A549 (cell line): ENCODE results near the gene HES4. TPM values are rescaled to one million over a fixed set of nuclear protein-coding genes. Genes with fewer than 3 reads are reported as not detected.

Experiments used
- ATAC-seq, 2 experiments: fragments of 200-7000 bp in 1 of 2; fragments of >200 bp in 1 of 2; cut with Nextera tagmentation in 1 of 2; cut with Tn5 transposase in 1 of 2; 3 replicates each; pipeline versions ENCODE4 v1.8.0 to v1.9.1; 2018 to 2020; ENCODE audit warnings: mild to moderate bottlenecking in 1 of 2, moderate library complexity in 1 of 2
- CTCF ChIA-PET: fragments of 300-600 bp; sonication (Branson Sonifier 250); formaldehyde crosslinking; extraction: SDS; loops from one replicate; lab custom pipeline; 2021; ENCODE audit warnings: antibody characterized with exemption, inconsistent platforms; lab: Yijun Ruan, JAX
- POLR2A ChIA-PET: fragments of 350-600 bp; formaldehyde crosslinking; extraction: SDS; loops from one replicate; lab custom pipeline; 2021; ENCODE audit warnings: antibody characterized with exemption, inconsistent platforms; lab: Yijun Ruan, JAX
- DNase-seq, 2 experiments: peaks; one replicate each; pipeline versions ENCODE4 v3.0.0 to v3.0.0-alpha.2; 2011 to 2016; ENCODE audit warnings: low read depth in 1 of 2, low spot score in 1 of 2
- FAIRE-seq: peaks from 2 replicates; lab custom pipeline; 2011; peaks lifted over from hg19 to GRCh38; lab: Jason Lieb, UNC
- H3K27ac ChIP-seq, 2 experiments: fragments of >200 bp; sonication (Bioruptor Twin); formaldehyde crosslinking; 3 replicates each; pipeline ENCODE4 v1.5.1; 2016 to 2017
- H3K4me1 ChIP-seq: fragments of >200 bp; sonication (Bioruptor Twin); formaldehyde crosslinking; 3 replicates; pipeline ENCODE4 v1.6.1; 2016
- H3K4me2 ChIP-seq: fragments of >200 bp; sonication (Bioruptor Twin); formaldehyde crosslinking; 3 replicates; pipeline ENCODE4 v1.6.1; 2016
- H3K4me3 ChIP-seq: fragments of >200 bp; sonication (Bioruptor Twin); formaldehyde crosslinking; 3 replicates; pipeline ENCODE4 v1.5.1; 2016
- H3K9me3 ChIP-seq: fragments of >200 bp; sonication (Bioruptor Twin); formaldehyde crosslinking; 3 replicates; pipeline ENCODE4 v1.6.1; 2016
- CHD2 ChIP-seq: fragments of 150-350 bp; IDR thresholded peaks from 2 replicates; pipeline ENCODE4 v1.6.1; 2014; ENCODE audit warnings: low read length; ENCODE audit not compliant: partially characterized antibody
- CTCF ChIP-seq: fragments of >200 bp; sonication (Bioruptor Twin); formaldehyde crosslinking; IDR thresholded peaks from 3 replicates; pipeline ENCODE4 v1.5.1; 2016
- E2F6 ChIP-seq: IDR thresholded peaks from 2 replicates; pipeline ENCODE4 v1.6.1; 2012; ENCODE audit warnings: low read depth, borderline replicate concordance
- ESRRA ChIP-seq: fragments of 150-350 bp; IDR thresholded peaks from 2 replicates; pipeline ENCODE4 v1.6.1; 2014; ENCODE audit warnings: mild to moderate bottlenecking, low read length, borderline replicate concordance
- FOSL2 ChIP-seq, 2 experiments: fragments of 450-650 bp in 1 of 2; fragments of >200 bp in 1 of 2; sonication (Bioruptor Twin) in 1 of 2; formaldehyde crosslinking; IDR thresholded peaks; 2 replicates each; pipeline versions ENCODE4 v1.5.0 to v1.6.1; 2016 to 2020; ENCODE audit warnings: mild to moderate bottlenecking in 1 of 2, moderate library complexity in 1 of 2
- FOXS1 ChIP-seq: fragments of 250-450 bp; sonication (Bioruptor Pico); IDR thresholded peaks from 2 replicates; pipeline ENCODE4 v1.5.0; 2020; ENCODE audit warnings: mild to moderate bottlenecking, moderate library complexity
- HDAC2 ChIP-seq: fragments of 200-600 bp; sonication (generic); IDR thresholded peaks from 2 replicates; pipeline ENCODE4 v1.6.1; 2016
- HES2 ChIP-seq: fragments of >200 bp; sonication (Bioruptor Twin); formaldehyde crosslinking; IDR thresholded peaks from 2 replicates; pipeline ENCODE4 v1.6.1; 2016
- HEYL ChIP-seq: fragments of 250-450 bp; sonication (Bioruptor Pico); IDR thresholded peaks from 2 replicates; pipeline ENCODE4 v1.8.0; 2021; ENCODE audit warnings: mild to moderate bottlenecking, moderate library complexity
- HMGXB4 ChIP-seq: fragments of 250-450 bp; sonication (Bioruptor Pico); IDR thresholded peaks from 2 replicates; pipeline ENCODE4 v1.5.0; 2021; ENCODE audit warnings: mild to moderate bottlenecking, moderate library complexity, borderline replicate concordance
- HOXA7 ChIP-seq: fragments of 250-450 bp; sonication (Bioruptor Pico); IDR thresholded peaks from 2 replicates; pipeline ENCODE4 v1.5.0; 2020; ENCODE audit warnings: mild to moderate bottlenecking, moderate library complexity
- NR3C1 ChIP-seq: fragments of >200 bp; sonication (Bioruptor Twin); formaldehyde crosslinking; IDR thresholded peaks from 3 replicates; pipeline ENCODE4 v1.6.1; 2017
- PBX3 ChIP-seq: IDR thresholded peaks from 2 replicates; pipeline ENCODE4 v1.6.1; 2012
- POLR2A ChIP-seq: IDR thresholded peaks from 2 replicates; pipeline ENCODE4 v1.6.1; 2012; ENCODE audit warnings: mild to moderate bottlenecking, low read length
- SMC3 ChIP-seq: fragments of >200 bp; sonication (Bioruptor Twin); formaldehyde crosslinking; IDR thresholded peaks from 3 replicates; pipeline ENCODE4 v1.6.1; 2018; ENCODE audit warnings: inconsistent platforms
- ZC3H11A ChIP-seq: fragments of 450-650 bp; IDR thresholded peaks from 2 replicates; pipeline ENCODE4 v1.6.1; 2014; ENCODE audit warnings: antibody characterized with exemption, mild to moderate bottlenecking
- ZSCAN20 ChIP-seq: fragments of 250-450 bp; sonication (Bioruptor Pico); IDR thresholded peaks from 2 replicates; pipeline ENCODE4 v1.8.0; 2022; ENCODE audit warnings: mild to moderate bottlenecking, moderate library complexity
- WGBS: methylation state at CpG from one replicate; pipeline ENCODE4 v1.1.6; 2017; ENCODE audit errors: missing lambda C conversion rate; 5-methylcytosine and 5-hydroxymethylcytosine counted together
- polyA plus RNA-seq, 4 experiments: library from polyadenylated mRNA; depleted of rRNA in 3 of 4; stranded (reverse); fragments of >200 nt; fragmentation: RNase III in 1 of 4; extraction: RNeasy Plus Mini Kit Qiagen cat#74134 plus additional on column Dnase treatment in 1 of 4; gene quantifications; 2 replicates in 3 of 4; 3 replicates in 1 of 4; pipeline ENCODE4 v1.2.3, GENCODE V29; 2011 to 2017

Gene HES4
- polyA plus RNA-seq, 2 of the 4 experiments (the other 2 are of a cell fraction) = 5.9 to 8.4 TPM

GRCh38 chr1:952201-952600 is 47.7 kb downstream of the HES4 start (continued):
- TF ChIP-seq FOXS1 (CRISPR knock-in tag) = no peak
- no peak for TF ChIP-seq FOSL2 (IDR thresholded peaks at IDR 0.05)
- no peak for TF ChIP-seq FOSL2 (CRISPR knock-in tag; IDR thresholded peaks at IDR 0.05)
- no peak for TF ChIP-seq POLR2A
- TF ChIP-seq ZC3H11A = no peak
- no peak for TF ChIP-seq HMGXB4 (CRISPR knock-in tag)
- no peak for TF ChIP-seq HES2
- no peak for TF ChIP-seq HEYL
- no peak for TF ChIP-seq NR3C1

- Histone ChIP-seq H3K9me3 (no peaks in the 10 kb centered on the region), H3K4me3 (no peak overlapping the region), H3K4me1 (no peaks in the 10 kb centered on the region), H3K27ac (no peak overlapping the region), H3K4me2 (no peak overlapping the region)
- DNase-seq (peak in 1 of 2 experiments; percentile 46), FAIRE-seq (no peak), ATAC-seq (peak in 1 of 2 experiments; percentile 70; a peak in 3 of 6 replicates)
- CTCF ChIA-PET = interaction anchor here (0.9 to 2.3 kb wide), 7 partner anchors 9 to 46 kb away, joined by 3 to 9 read pairs (median 5); no protein-coding TSS in a partner anchor
- TF ChIP-seq HDAC2 = no peak
- TF ChIP-seq PBX3 = no peak
- TF ChIP-seq POLR2A = no peak
- no peak for TF ChIP-seq E2F6
- no peak for TF ChIP-seq CHD2
- no peak for TF ChIP-seq HOXA7
- TF ChIP-seq SMC3 = peak; percentile 30; the same call in 2 of the 3 replicates
- no peak for TF ChIP-seq HMGXB4 (CRISPR knock-in tag)
- TF ChIP-seq HEYL = no peak
- peak; percentile 18; the same call in 1 of the 3 replicates for TF ChIP-seq CTCF
- 88% methylated on average over 6 of the region's 6 CpGs for WGBS
- POLR2A ChIA-PET = no interaction called here
These were observed 48.5 kb downstream of the HES4 start for GRCh38 chr1:951364-951763.

- no peak for TF ChIP-seq ZSCAN20 (CRISPR knock-in tag)
- TF ChIP-seq ESRRA = no peak
- no peak for DNase-seq
- no peak overlapping the region for H3K4me3 ChIP-seq
- no peak for ATAC-seq
- H3K4me1 ChIP-seq = peaks cover 3% of the 10 kb centered on the region
- POLR2A ChIA-PET = no interaction called here
- FAIRE-seq = no peak
- WGBS = 96% methylated on average over 23 of the region's 23 CpGs
- no peak overlapping the region for H3K27ac ChIP-seq
- CTCF ChIA-PET = interaction anchor here (0.9 to 1.3 kb wide), 2 partner anchors 13 to 45 kb away, joined by 3 to 4 read pairs; no protein-coding TSS in a partner anchor
- H3K4me2 ChIP-seq = no peak overlapping the region
- H3K9me3 ChIP-seq = no peaks in the 10 kb centered on the region
These were observed 49.0 kb downstream of the HES4 start for GRCh38 chr1:950881-951280.
